Measurements from ENCODE around the gene RCAN2. TPM values are rescaled to one million over a fixed set of nuclear protein-coding genes. Genes with fewer than 3 reads are reported as not detected.

The RCAN2 gene
- total and polyA plus RNA-seq, 9 of the 15 experiments (the other 6 are each of a cell fraction or from before 2014, with no cell fraction given), result 0.04 TPM; not detected in 8

GRCh38 chr6:46222286-46222685 is 269.0 kb downstream of the RCAN2 start:
- intact Hi-C loops (cut with micrococcal nuclease), result loop anchor here (5.0 kb wide), 2 partner anchors 405 to 770 kb away; no protein-coding TSS in a partner anchor
- Histone ChIP-seq H4K20me1 (replicated peaks; ENCODE audit: control insufficient read depth, insufficient read depth, low read length) (no peaks in the 10 kb centered on the region), H3K9ac (ENCODE audit: insufficient read depth in 1 of 2, low read depth in 2 of 2, low read length in 2 of 2) (no peak overlapping the region), H3K4me3 (no peak overlapping the region), H3K36me3 (ENCODE audit: control insufficient read depth, insufficient read depth, low read length) (no peaks in the 10 kb centered on the region), H3K79me2 (ENCODE audit: control insufficient read depth, insufficient read depth, low read length) (no peaks in the 10 kb centered on the region), H3K27ac (ENCODE audit: extremely low read depth, low read depth, low read length) (no peak overlapping the region), H3K4me2 (ENCODE audit: insufficient read depth, low read length) (no peak overlapping the region), H2AFZ (ENCODE audit: low read depth, low read length) (no peak overlapping the region), H3K27me3 (ENCODE audit: control insufficient read depth in 2 of 2, insufficient read depth in 2 of 2, low read length in 2 of 2) (no peaks in the 10 kb centered on the region), H3K4me1 (replicated peaks in 1 of 2; ENCODE audit: control insufficient read depth in 2 of 2, insufficient read depth in 2 of 2, low read length in 2 of 2) (no peaks in the 10 kb centered on the region), H3K9me1 (ENCODE audit: control insufficient read depth, insufficient read depth, low read length) (no peaks in the 10 kb centered on the region), H3K9me3 (replicated peaks; ENCODE audit: control insufficient read depth, insufficient read depth, low read depth, low read length) (no peaks in the 10 kb centered on the region)
- FAIRE-seq, result no peak
- ChIA-PET POLR2A (no interaction called here), CTCF (ENCODE audit: low intra/inter-chr PET ratio) (no interaction called here)
- DNase-seq (ENCODE audit: extremely low read depth in 1 of 4, low spot score in 3 of 4), result no peak
- in situ Hi-C loops (cut with MboI), result no loop called here
- WGBS (ENCODE audit: insufficient coverage, low coverage, missing lambda C conversion rate), result 0% methylated on average over 1 of the region's 1 CpG
- no TSS peak for BruUV-seq (replicated peaks)
- no peak for ATAC-seq
- TF ChIP-seq L3MBTL2 (IDR thresholded peaks at IDR 0.05), result no peak
- TF ChIP-seq RNF219 (CRISPR knock-in tag; IDR thresholded peaks at IDR 0.05), result no peak
- TF ChIP-seq MXD1 (CRISPR knock-in tag; IDR thresholded peaks at IDR 0.05; ENCODE audit: borderline replicate concordance, poor library complexity, severe bottlenecking), result no peak
- no peak for TF ChIP-seq POLR2G (IDR thresholded peaks at IDR 0.05; ENCODE audit: low read depth, low read length)
- TF ChIP-seq TBL1XR1 (IDR thresholded peaks at IDR 0.05; ENCODE audit: low read length in 2 of 2), result no peak
- no peak for TF ChIP-seq RBM22 (IDR thresholded peaks at IDR 0.05; ENCODE audit: low read depth, low read length, poor library complexity, severe bottlenecking)
- TF ChIP-seq NUFIP1 (IDR thresholded peaks at IDR 0.05; ENCODE audit: partially characterized antibody), result no peak
- TF ChIP-seq CREB3 (tag; conservative IDR thresholded peaks at IDR 0.05; ENCODE audit: low read depth), result no peak
- TF ChIP-seq ARID3B (CRISPR knock-in tag; IDR thresholded peaks at IDR 0.05; ENCODE audit: borderline replicate concordance), result no peak
- TF ChIP-seq MECOM (CRISPR knock-in tag; IDR thresholded peaks at IDR 0.05), result no peak
- no peak for TF ChIP-seq ZNF79 (CRISPR knock-in tag; IDR thresholded peaks at IDR 0.05; ENCODE audit: low read depth)
- TF ChIP-seq PHF21A (IDR thresholded peaks at IDR 0.05; ENCODE audit: borderline replicate concordance, low read depth), result no peak
- no peak for TF ChIP-seq MAX (CRISPR knock-in tag; IDR thresholded peaks at IDR 0.05)
- TF ChIP-seq CCAR2 (IDR thresholded peaks at IDR 0.05; ENCODE audit: low read depth, low read length), result no peak
- TF ChIP-seq CHCHD3 (CRISPR knock-in tag; IDR thresholded peaks at IDR 0.05), result no peak
- no peak for TF ChIP-seq MLX (CRISPR knock-in tag; conservative IDR thresholded peaks at IDR 0.05)
- no peak for TF ChIP-seq SMARCA4 (IDR thresholded peaks at IDR 0.05)

Measured in K562 (cell line).